ENCODE measurements around the gene STXBP1. TPM values are rescaled to one million over a fixed set of nuclear protein-coding genes. Genes with fewer than 3 reads are reported as not detected.
A peak's percentile ranks its signal among the peaks of the same experiment; 100 is the strongest.
"Not testable (repeated sequence)": the region's sequence is repeated elsewhere in the genome, so short reads cannot be mapped to it uniquely, and the experiment has no call there.

Gene STXBP1
- polyA plus RNA-seq, 3 donors = 0.27 to 0.59 TPM; not detected in 1

- H2AFZ ChIP-seq (ENCODE audit: insufficient read depth, low read depth, low read length, poor library complexity, severe bottlenecking) = peak overlapping the region; percentile 77
- WGBS (ENCODE audit: insufficient coverage) = no CpG with 5 or more reads among the region's 5 CpGs
- Mint-ChIP-seq H3K9me3 (peaks cover 0 to 8% (median 0%) of the 10 kb centered on the region in 7 donors), H3K4me1 (peaks cover 18% of the 10 kb centered on the region), H3K27me3 (ENCODE audit: low read depth in 3 of 3) (peaks cover 43 to 56% (median 52%) of the 10 kb centered on the region in 3 donors), H3K4me3 (peak overlapping the region; percentile 20 to 91), H3K27ac (no peak overlapping the region), H3K36me3 (peaks cover 5% of the 10 kb centered on the region in 2 donors)
- H3K27ac ChIP-seq (ENCODE audit: low read depth in 1 of 2, low read length in 2 of 2) = no peak overlapping the region
- intact Hi-C loops (cut with micrococcal nuclease) = loop anchor here in 1 of 2 donors (10.0 kb wide), 1 partner anchor 111 kb away; no protein-coding TSS in a partner anchor
- H3K4me2 ChIP-seq (replicated peaks; ENCODE audit: extremely low read depth, low read length, poor library complexity, severe bottlenecking) = peak overlapping the region; percentile 82
- H4K20me1 ChIP-seq (ENCODE audit: insufficient read depth, low read length) = no peaks in the 10 kb centered on the region
- no peaks in the 10 kb centered on the region for H3K36me3 ChIP-seq (replicated peaks in 1 of 2; ENCODE audit: control insufficient read depth in 1 of 2, insufficient read depth in 2 of 2, low read length in 2 of 2)
- no peak for DNase-seq
- H3K27me3 ChIP-seq (ENCODE audit: control insufficient read depth in 2 of 2, insufficient read depth in 2 of 2, low read length in 2 of 2) = peaks cover 17 to 31% of the 10 kb centered on the region in 2 donors
- H3K4me1 ChIP-seq (ENCODE audit: control insufficient read depth in 1 of 2, insufficient read depth in 2 of 2, low read length in 2 of 2) = peaks cover 22 to 29% of the 10 kb centered on the region in 2 donors
- TF ChIP-seq CTCF (IDR thresholded peaks at IDR 0.05) = no peak
- peak overlapping the region in 1 of 3 experiments; percentile 83 for H3K4me3 ChIP-seq (replicated peaks in 1 of 3; ENCODE audit: low read depth in 2 of 3, low read length in 3 of 3)
- H3K9ac ChIP-seq (ENCODE audit: insufficient read depth, low read length, poor library complexity, severe bottlenecking) = no peak overlapping the region
- H3K79me2 ChIP-seq (ENCODE audit: insufficient read depth, low read length) = no peaks in the 10 kb centered on the region
- H3K9me3 ChIP-seq (replicated peaks in 1 of 2; ENCODE audit: control insufficient read depth in 1 of 2, insufficient read depth in 1 of 2, low read length in 2 of 2) = no peaks in the 10 kb centered on the region
These were observed 1.5 kb downstream of the STXBP1 start for GRCh38 chr9:127613583-127613954.

- H3K4me1 ChIP-seq (ENCODE audit: control insufficient read depth in 1 of 2, insufficient read depth in 2 of 2, low read length in 2 of 2) = peaks cover 17 to 22% of the 10 kb centered on the region in 2 donors
- intact Hi-C loops (cut with micrococcal nuclease) = loop anchor here in 1 of 2 donors (10.0 kb wide), 1 partner anchor 110 kb away; no protein-coding TSS in a partner anchor
- no peak overlapping the region for H3K9ac ChIP-seq (ENCODE audit: insufficient read depth, low read length, poor library complexity, severe bottlenecking)
- Mint-ChIP-seq H3K4me3 (no peak overlapping the region), H3K4me1 (peaks cover 14% of the 10 kb centered on the region), H3K36me3 (peaks cover 3 to 5% of the 10 kb centered on the region in 2 donors), H3K27me3 (ENCODE audit: low read depth in 3 of 3) (peaks cover 32 to 48% (median 44%) of the 10 kb centered on the region in 3 donors), H3K27ac (no peak overlapping the region), H3K9me3 (peaks cover 0 to 8% (median 0%) of the 10 kb centered on the region in 7 donors)
- no peak overlapping the region for H3K4me3 ChIP-seq (replicated peaks in 1 of 3; ENCODE audit: low read depth in 2 of 3, low read length in 3 of 3)
- no peak for DNase-seq
- H3K27ac ChIP-seq (ENCODE audit: low read depth in 1 of 2, low read length in 2 of 2) = no peak overlapping the region
- no CpG with 5 or more reads among the region's 3 CpGs for WGBS (ENCODE audit: insufficient coverage)
- no peak overlapping the region for H2AFZ ChIP-seq (ENCODE audit: insufficient read depth, low read depth, low read length, poor library complexity, severe bottlenecking)
- H3K9me3 ChIP-seq (replicated peaks in 1 of 2; ENCODE audit: control insufficient read depth in 1 of 2, insufficient read depth in 1 of 2, low read length in 2 of 2) = no peaks in the 10 kb centered on the region
- H3K36me3 ChIP-seq (replicated peaks in 1 of 2; ENCODE audit: control insufficient read depth in 1 of 2, insufficient read depth in 2 of 2, low read length in 2 of 2) = no peaks in the 10 kb centered on the region
- H3K4me2 ChIP-seq (replicated peaks; ENCODE audit: extremely low read depth, low read length, poor library complexity, severe bottlenecking) = no peak overlapping the region
- H3K79me2 ChIP-seq (ENCODE audit: insufficient read depth, low read length) = no peaks in the 10 kb centered on the region
- no peaks in the 10 kb centered on the region for H4K20me1 ChIP-seq (ENCODE audit: insufficient read depth, low read length)
- TF ChIP-seq CTCF (IDR thresholded peaks at IDR 0.05) = no peak
- peaks cover 17 to 27% of the 10 kb centered on the region in 2 donors for H3K27me3 ChIP-seq (ENCODE audit: control insufficient read depth in 2 of 2, insufficient read depth in 2 of 2, low read length in 2 of 2)
These were observed 2.9 kb downstream of the STXBP1 start for GRCh38 chr9:127614961-127615360.

GRCh38 chr9:127621339-127621970 is 9.4 kb downstream of the STXBP1 start:
- H3K4me1 Mint-ChIP-seq; H3K4me3 Mint-ChIP-seq; H3K4me3 ChIP-seq (replicated peaks in 1 of 3; ENCODE audit: low read depth in 2 of 3, low read length in 3 of 3); H3K9me3 ChIP-seq (replicated peaks in 1 of 2; ENCODE audit: control insufficient read depth in 1 of 2, insufficient read depth in 1 of 2, low read length in 2 of 2); H3K4me2 ChIP-seq (replicated peaks; ENCODE audit: extremely low read depth, low read length, poor library complexity, severe bottlenecking); H3K27ac Mint-ChIP-seq; H3K27ac ChIP-seq (ENCODE audit: low read depth in 1 of 2, low read length in 2 of 2); H3K4me1 ChIP-seq (ENCODE audit: control insufficient read depth in 1 of 2, insufficient read depth in 2 of 2, low read length in 2 of 2); H4K20me1 ChIP-seq (ENCODE audit: insufficient read depth, low read length); H3K79me2 ChIP-seq (ENCODE audit: insufficient read depth, low read length); H2AFZ ChIP-seq (ENCODE audit: insufficient read depth, low read depth, low read length, poor library complexity, severe bottlenecking); H3K27me3 ChIP-seq (ENCODE audit: control insufficient read depth in 2 of 2, insufficient read depth in 2 of 2, low read length in 2 of 2); H3K36me3 ChIP-seq (replicated peaks in 1 of 2; ENCODE audit: control insufficient read depth in 1 of 2, insufficient read depth in 2 of 2, low read length in 2 of 2); intact Hi-C loops (cut with micrococcal nuclease); H3K9ac ChIP-seq (ENCODE audit: insufficient read depth, low read length, poor library complexity, severe bottlenecking); H3K9me3 Mint-ChIP-seq; DNase-seq; H3K36me3 Mint-ChIP-seq: not testable (repeated sequence)
- peaks cover 5 to 13% (median 5%) of the 10 kb centered on the region in 3 donors for H3K27me3 Mint-ChIP-seq (ENCODE audit: low read depth in 3 of 3)
- 98% methylated on average over 7 of the region's 10 CpGs for WGBS (ENCODE audit: insufficient coverage)
